Transverse colon (tissue), 4 donors: Measurements from ENCODE around the gene ELAVL3. TPM values are rescaled to one million over a fixed set of nuclear protein-coding genes. Genes with fewer than 3 reads are reported as not detected.
"Not testable (repeated sequence)": the region's sequence is repeated elsewhere in the genome, so short reads cannot be mapped to it uniquely, and the experiment has no call there.

Experiments
- DNase-seq: peaks from one replicate; pipeline ENCODE4 v3.0.0-alpha.2; 2019
- H3K27ac ChIP-seq, 4 donors: fragments of 200-600 bp; sonication (generic); 2 replicates each; pipeline ENCODE4 v1.5.1; 2016 to 2018; ENCODE audit warnings: inconsistent platforms in 4 of 4
- H3K27me3 ChIP-seq: fragments of 200-600 bp; sonication (generic); 2 replicates; pipeline ENCODE4 v1.5.1; 2017; ENCODE audit warnings: inconsistent platforms
- H3K36me3 ChIP-seq, 4 donors: fragments of 200-600 bp; sonication (generic); 2 replicates each; pipeline ENCODE4 v1.5.1; 2017 to 2019; ENCODE audit warnings: inconsistent platforms in 4 of 4
- H3K4me1 ChIP-seq, 4 donors: fragments of 200-600 bp; sonication (generic); 2 replicates each; pipeline ENCODE4 v1.5.1; 2017 to 2020; ENCODE audit warnings: inconsistent platforms in 4 of 4
- H3K4me3 ChIP-seq, 4 donors: fragments of 200-600 bp; sonication (generic); 1 replicate in 1 of 4; 2 replicates in 3 of 4; pipeline versions ENCODE4 v1.5.1 to v1.6.1; 2017 to 2019; ENCODE audit warnings: inconsistent platforms in 4 of 4
- H3K9me3 ChIP-seq, 2 donors: fragments of 200-600 bp; sonication (generic); 2 replicates each; pipeline ENCODE4 v1.5.1; 2017 to 2019; ENCODE audit warnings: inconsistent platforms in 2 of 2
- CTCF ChIP-seq, 5 experiments: fragments of 200-600 bp in 3 of 5; fragments of 450-650 bp in 2 of 5; sonication (generic) in 3 of 5; IDR thresholded peaks; 1 replicate in 2 of 5; 2 replicates in 3 of 5; pipeline ENCODE4 v1.5.1; 2016 to 2017; ENCODE audit warnings: antibody characterized with exemption in 5 of 5, inconsistent platforms in 3 of 5, mild to moderate bottlenecking in 2 of 5, moderate library complexity in 1 of 5
- EP300 ChIP-seq: sonication (generic); formaldehyde crosslinking; IDR thresholded peaks from one replicate; pipeline ENCODE4 v1.6.1; 2017; ENCODE audit warnings: antibody characterized with exemption, low read depth
- POLR2A ChIP-seq: fragments of 450-650 bp; IDR thresholded peaks from one replicate; pipeline ENCODE4 v1.6.1; 2016; ENCODE audit warnings: antibody characterized with exemption, mild to moderate bottlenecking, moderate library complexity
- POLR2AphosphoS5 ChIP-seq, 3 donors: sonication (generic); formaldehyde crosslinking; IDR thresholded peaks; one replicate each; pipeline ENCODE4 v1.6.1; 2016; ENCODE audit warnings: antibody characterized with exemption in 3 of 3
- WGBS, 2 donors: methylation state at CpG; one replicate each; pipeline ENCODE4 v1.1.5; 2018; ENCODE audit warnings: low coverage in 1 of 2; 5-methylcytosine and 5-hydroxymethylcytosine counted together
- in situ Hi-C, 4 donors: fragments of 200-750 bp; cut with MboI; loops; one replicate each; pipeline versions ENCODE4 v1.15.0 to v1.15.1; 2017; ENCODE audit warnings: low sequenced_read_pairs in 3 of 4, low pct_ligation_motif_present in 1 of 4, low pct_unique_long_range_greater_than_20kb in 1 of 4
- intact Hi-C: fragments of 100-400 bp; cut with DNase I; formaldehyde crosslinking; loops from one replicate; pipeline ENCODE4 v1.15.1; 2023; ENCODE audit warnings: low total_unique reads
- total RNA-seq, 4 donors: library from RNA; depleted of rRNA; stranded (reverse); fragments of >200 nt; gene quantifications; one replicate each; pipeline ENCODE4 v1.1.0, GENCODE V29; 2016

Gene ELAVL3
- total RNA-seq, 4 donors from 2014 or later: 0.27 to 3.2 (median 1.3) TPM; not detected in 1

- intact Hi-C loops: no loop called here
- 83 to 100% methylated on average over 1 to 19 of the region's 19 CpGs for WGBS, 2 donors
- no peak for TF ChIP-seq POLR2A
These were observed 22.5 kb downstream of the ELAVL3 start for GRCh38 chr19:11458236-11458900.

GRCh38 chr19:11457831-11458230 lies 23.0 kb downstream of the ELAVL3 start:
- intact Hi-C loops (no loop called here), in situ Hi-C loops (loop anchor here in 1 of 4 donors (25.0 kb wide), 1 partner anchor 171 kb away; the partner anchor contains the start of gene TSPAN16)
- no peak for DNase-seq
- Histone ChIP-seq H3K4me1 (no peaks in the 10 kb centered on the region), H3K27ac (no peak overlapping the region), H3K27me3 (peaks cover 36% of the 10 kb centered on the region), H3K9me3 (no peaks in the 10 kb centered on the region), H3K4me3 (no peak overlapping the region), H3K36me3 (no peaks in the 10 kb centered on the region)
- TF ChIP-seq EP300: no peak
- TF ChIP-seq CTCF (IDR thresholded peaks at IDR 0.05): no peak
- TF ChIP-seq POLR2A: no peak
- no peak for TF ChIP-seq POLR2AphosphoS5 (IDR thresholded peaks at IDR 0.05)
- 84% methylated on average over 20 of the region's 20 CpGs; no CpG with 5 or more reads in 1 of the 2 donors for WGBS, 2 donors

More at GRCh38 chr19:11458236-11458900, 22.5 kb downstream of the ELAVL3 start:
- Histone ChIP-seq H3K36me3 (no peaks in the 10 kb centered on the region), H3K27me3 (peaks cover 32% of the 10 kb centered on the region), H3K27ac (no peak overlapping the region), H3K4me3 (no peak overlapping the region), H3K9me3 (no peaks in the 10 kb centered on the region), H3K4me1 (no peaks in the 10 kb centered on the region)
- in situ Hi-C loops: loop anchor here in 1 of 4 donors (25.0 kb wide), 1 partner anchor 171 kb away; the partner anchor contains the start of gene TSPAN16
- no peak for DNase-seq

- Histone ChIP-seq H3K4me3 (no peak overlapping the region), H3K9me3 (no peaks in the 10 kb centered on the region), H3K4me1 (no peaks in the 10 kb centered on the region), H3K36me3 (no peaks in the 10 kb centered on the region), H3K27ac (no peak overlapping the region), H3K27me3 (peaks cover 38% of the 10 kb centered on the region)
- DNase-seq: no peak
- WGBS, 2 donors: 44% methylated on average over 4 of the region's 18 CpGs; no CpG with 5 or more reads in 1 of the 2 donors
- TF ChIP-seq EP300 (no peak), POLR2AphosphoS5 (IDR thresholded peaks at IDR 0.05) (no peak), CTCF (IDR thresholded peaks at IDR 0.05) (no peak), POLR2A (no peak)
- in situ Hi-C loops: loop anchor here in 1 of 4 donors (25.0 kb wide), 1 partner anchor 170 kb away; the partner anchor contains the start of gene TSPAN16
- intact Hi-C loops: no loop called here
These were observed 23.7 kb downstream of the ELAVL3 start for GRCh38 chr19:11457115-11457514.

GRCh38 chr19:11456659-11457058 lies 24.2 kb downstream of the ELAVL3 start:
- TF ChIP-seq CTCF (IDR thresholded peaks at IDR 0.05) (no peak), POLR2A (no peak), POLR2AphosphoS5 (IDR thresholded peaks at IDR 0.05) (no peak), EP300 (no peak)
- Histone ChIP-seq H3K4me3 (no peak overlapping the region), H3K4me1 (peaks cover 0 to 1% (median 0%) of the 10 kb centered on the region in 4 donors), H3K9me3 (no peaks in the 10 kb centered on the region), H3K27me3 (peaks cover 38% of the 10 kb centered on the region), H3K27ac (no peak overlapping the region), H3K36me3 (no peaks in the 10 kb centered on the region)
- WGBS, 2 donors: 87% methylated on average over 7 of the region's 7 CpGs; no CpG with 5 or more reads in 1 of the 2 donors
- intact Hi-C loops: no loop called here
- no peak for DNase-seq
- in situ Hi-C loops: loop anchor here in 1 of 4 donors (25.0 kb wide), 1 partner anchor 169 kb away; the partner anchor contains the start of gene TSPAN16

- H3K9me3 ChIP-seq, H3K36me3 ChIP-seq, DNase-seq, H3K27ac ChIP-seq, H3K4me3 ChIP-seq, H3K4me1 ChIP-seq, intact Hi-C loops: not testable (repeated sequence)
- peaks cover 32% of the 10 kb centered on the region for H3K27me3 ChIP-seq
- 61 to 85% methylated on average over 3 to 9 of the region's 9 CpGs for WGBS, 2 donors
- in situ Hi-C loops: loop anchor here in 1 of 4 donors (25.0 kb wide), 1 partner anchor 168 kb away; the partner anchor contains the start of gene TSPAN16
These were observed 25.7 kb downstream of the ELAVL3 start for GRCh38 chr19:11455233-11455554.
